SU-DHL-6 (cell line): Measurements from ENCODE around the gene CIZ1.

Experiments
- EZH2phosphoT487 ChIP-seq: fragments of 200-600 bp; sonication (generic), shearing (Covaris generic); conservative IDR thresholded peaks from 2 replicates; pipeline ENCODE4 v1.6.1; 2018; ENCODE audit warnings: mild to moderate bottlenecking, antibody characterized with exemption, low read length, moderate library complexity, mixed read lengths
- TF ChIP-seq, protein P1 (sequence below): fragments of 200-600 bp; sonication (generic); IDR thresholded peaks from one replicate; pipeline ENCODE4 v1.5.1; 2017; ENCODE audit warnings: antibody characterized with exemption, mild to moderate bottlenecking, low read length, moderate library complexity; ENCODE audit not compliant: insufficient read depth, poor library complexity, severe bottlenecking

DNA sequence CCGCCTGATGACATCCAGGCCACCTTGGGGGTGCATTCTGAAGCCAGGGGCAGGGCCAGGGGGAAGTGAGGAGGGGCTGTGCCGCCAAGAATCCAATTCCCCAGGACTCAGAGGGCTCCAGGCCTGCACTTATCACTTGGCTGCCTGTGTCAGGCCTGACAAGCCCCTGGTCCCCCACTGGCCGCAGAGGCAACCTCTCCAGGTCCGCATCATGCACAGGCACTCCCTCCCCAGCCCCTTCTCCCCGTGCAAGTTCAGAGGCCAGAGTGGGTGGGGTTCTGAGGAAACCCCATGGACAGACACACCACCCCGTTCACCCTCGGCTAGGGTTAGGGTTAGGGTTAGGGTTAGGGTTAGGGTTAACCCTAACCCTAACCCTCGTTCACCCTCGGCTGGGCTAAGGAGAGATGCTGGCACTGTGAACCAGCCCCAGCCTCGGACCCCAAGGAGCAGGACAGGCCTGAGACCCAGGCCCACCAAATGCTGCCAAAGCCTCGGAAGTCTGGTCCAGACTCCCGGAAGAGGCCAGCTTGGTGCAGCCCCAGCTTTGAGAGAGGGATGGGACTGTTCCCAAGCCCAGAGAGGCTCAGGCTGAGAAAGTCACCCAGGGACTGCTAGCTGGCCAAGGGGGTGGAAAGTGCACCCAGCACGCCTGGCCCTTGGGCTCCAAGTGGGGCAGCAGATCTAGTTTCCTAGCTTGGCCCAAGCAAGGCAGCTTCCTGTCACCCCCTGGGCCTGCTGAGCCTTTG is 37.3 kb downstream of the CIZ1 start:
- TF ChIP-seq, protein P1, sequence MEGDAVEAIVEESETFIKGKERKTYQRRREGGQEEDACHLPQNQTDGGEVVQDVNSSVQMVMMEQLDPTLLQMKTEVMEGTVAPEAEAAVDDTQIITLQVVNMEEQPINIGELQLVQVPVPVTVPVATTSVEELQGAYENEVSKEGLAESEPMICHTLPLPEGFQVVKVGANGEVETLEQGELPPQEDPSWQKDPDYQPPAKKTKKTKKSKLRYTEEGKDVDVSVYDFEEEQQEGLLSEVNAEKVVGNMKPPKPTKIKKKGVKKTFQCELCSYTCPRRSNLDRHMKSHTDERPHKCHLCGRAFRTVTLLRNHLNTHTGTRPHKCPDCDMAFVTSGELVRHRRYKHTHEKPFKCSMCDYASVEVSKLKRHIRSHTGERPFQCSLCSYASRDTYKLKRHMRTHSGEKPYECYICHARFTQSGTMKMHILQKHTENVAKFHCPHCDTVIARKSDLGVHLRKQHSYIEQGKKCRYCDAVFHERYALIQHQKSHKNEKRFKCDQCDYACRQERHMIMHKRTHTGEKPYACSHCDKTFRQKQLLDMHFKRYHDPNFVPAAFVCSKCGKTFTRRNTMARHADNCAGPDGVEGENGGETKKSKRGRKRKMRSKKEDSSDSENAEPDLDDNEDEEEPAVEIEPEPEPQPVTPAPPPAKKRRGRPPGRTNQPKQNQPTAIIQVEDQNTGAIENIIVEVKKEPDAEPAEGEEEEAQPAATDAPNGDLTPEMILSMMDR, result no peak
- no peak for TF ChIP-seq EZH2phosphoT487
